Measurements from ENCODE around the gene LHPP. TPM values are rescaled to one million over a fixed set of nuclear protein-coding genes. Genes with fewer than 3 reads are reported as not detected.

The LHPP gene
- total RNA-seq, 4 donors from 2014 or later = 8.7 to 19.9 (median 15.5) TPM

DNA sequence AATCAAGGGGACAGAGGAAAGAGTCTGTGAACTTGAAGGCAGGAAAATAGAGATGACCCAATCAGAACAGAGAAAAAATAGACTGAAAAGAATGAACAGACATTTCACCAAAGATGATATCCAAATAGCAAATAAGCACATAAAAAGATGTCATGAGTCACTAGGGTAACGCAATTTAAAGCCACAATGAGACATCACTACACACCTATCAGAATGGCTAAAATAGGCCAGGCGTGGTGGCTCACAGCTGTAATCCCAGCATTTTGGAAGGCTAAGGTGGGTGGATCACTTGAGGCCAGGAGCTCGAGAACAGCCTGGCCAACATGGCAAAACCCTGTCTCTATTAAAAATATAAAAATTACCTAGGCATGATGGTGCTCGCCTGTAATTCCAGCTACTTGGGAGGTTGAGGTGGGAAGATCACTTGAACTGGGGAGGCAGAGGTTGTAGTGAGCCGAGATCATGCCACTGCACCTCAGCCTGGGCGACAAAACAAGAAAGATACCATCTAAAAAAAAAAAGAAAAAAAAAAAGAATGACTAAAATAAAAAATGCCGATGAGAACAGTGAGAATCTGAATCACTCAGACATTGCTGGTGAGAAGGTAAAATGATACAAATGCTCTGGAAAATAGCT, 100.9 kb downstream of the LHPP start:
- no peak overlapping the region for H3K4me3 ChIP-seq (ENCODE audit: low read depth, poor library complexity, severe bottlenecking)
- no peak for TF ChIP-seq POLR2A (IDR thresholded peaks at IDR 0.05)
- TF ChIP-seq, protein P1, sequence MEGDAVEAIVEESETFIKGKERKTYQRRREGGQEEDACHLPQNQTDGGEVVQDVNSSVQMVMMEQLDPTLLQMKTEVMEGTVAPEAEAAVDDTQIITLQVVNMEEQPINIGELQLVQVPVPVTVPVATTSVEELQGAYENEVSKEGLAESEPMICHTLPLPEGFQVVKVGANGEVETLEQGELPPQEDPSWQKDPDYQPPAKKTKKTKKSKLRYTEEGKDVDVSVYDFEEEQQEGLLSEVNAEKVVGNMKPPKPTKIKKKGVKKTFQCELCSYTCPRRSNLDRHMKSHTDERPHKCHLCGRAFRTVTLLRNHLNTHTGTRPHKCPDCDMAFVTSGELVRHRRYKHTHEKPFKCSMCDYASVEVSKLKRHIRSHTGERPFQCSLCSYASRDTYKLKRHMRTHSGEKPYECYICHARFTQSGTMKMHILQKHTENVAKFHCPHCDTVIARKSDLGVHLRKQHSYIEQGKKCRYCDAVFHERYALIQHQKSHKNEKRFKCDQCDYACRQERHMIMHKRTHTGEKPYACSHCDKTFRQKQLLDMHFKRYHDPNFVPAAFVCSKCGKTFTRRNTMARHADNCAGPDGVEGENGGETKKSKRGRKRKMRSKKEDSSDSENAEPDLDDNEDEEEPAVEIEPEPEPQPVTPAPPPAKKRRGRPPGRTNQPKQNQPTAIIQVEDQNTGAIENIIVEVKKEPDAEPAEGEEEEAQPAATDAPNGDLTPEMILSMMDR (IDR thresholded peaks at IDR 0.05) = no peak
- WGBS, 2 donors = 70 to 73% methylated on average over 7 of the region's 7 CpGs
- DNase-seq (ENCODE audit: low spot score in 2 of 2) = no peak
- intact Hi-C loops (cut with DNase I; ENCODE audit: low total_unique reads) = no loop called here

DNA sequence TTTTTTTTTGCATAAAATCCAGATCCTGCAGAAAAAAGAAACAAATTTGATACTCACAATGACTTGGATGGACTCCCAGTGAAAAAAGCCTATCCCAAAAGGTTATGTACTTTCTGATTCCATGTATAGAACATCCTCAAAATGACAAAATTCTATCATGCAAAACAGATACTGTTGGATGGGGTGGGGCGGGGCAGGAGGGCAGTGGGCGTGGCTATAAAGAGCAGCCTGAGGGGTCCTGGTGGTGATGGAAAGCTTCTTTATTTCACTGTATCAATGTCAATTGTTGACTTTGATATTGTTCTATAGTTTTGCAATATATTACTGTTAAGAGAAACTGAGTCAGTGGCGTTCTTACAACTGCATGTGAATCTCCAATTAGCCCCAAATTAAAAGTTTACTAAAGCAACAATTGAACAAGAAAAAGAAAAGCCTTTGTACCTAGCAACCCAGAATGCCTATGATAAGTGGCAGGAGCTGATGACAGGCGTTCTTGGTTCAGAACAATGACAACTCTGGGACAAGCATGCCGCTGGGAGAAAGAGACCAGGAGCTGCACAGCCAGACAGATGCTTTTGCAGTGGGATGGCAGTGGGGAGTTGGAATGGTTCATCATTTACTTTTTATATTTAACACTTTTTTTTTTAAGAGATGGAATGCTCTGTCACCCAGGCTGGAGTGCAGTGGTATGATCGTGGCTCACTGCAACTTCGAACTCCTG, 101.9 kb downstream of the LHPP start:
- H3K4me3 ChIP-seq (ENCODE audit: low read depth, poor library complexity, severe bottlenecking) = no peak overlapping the region
- intact Hi-C loops (cut with DNase I; ENCODE audit: low total_unique reads) = no loop called here
- DNase-seq (ENCODE audit: low spot score in 2 of 2) = no peak
- TF ChIP-seq POLR2A (IDR thresholded peaks at IDR 0.05) = no peak
- TF ChIP-seq, protein P1 (IDR thresholded peaks at IDR 0.05) = no peak
- WGBS, 2 donors = 91% methylated on average over 7 of the region's 7 CpGs

DNA sequence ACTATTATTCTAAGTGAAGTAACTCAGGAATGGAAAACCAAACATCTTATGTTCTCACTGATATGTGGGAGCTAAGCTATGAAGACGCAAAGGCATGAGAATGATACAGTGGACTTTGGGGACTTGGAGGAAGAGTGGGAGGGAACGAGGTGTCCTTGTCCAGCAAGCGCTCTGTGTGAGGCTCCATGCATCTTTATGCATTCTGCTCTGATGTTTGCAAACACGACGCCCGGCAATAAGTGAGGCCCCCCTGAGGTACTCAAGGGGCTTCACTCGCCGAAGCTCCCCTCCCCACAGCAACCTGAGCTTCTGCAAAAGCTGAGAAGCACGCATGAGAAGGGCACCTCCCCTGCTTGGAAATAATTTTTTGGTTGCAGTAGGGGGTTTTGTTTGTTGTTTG, 103.3 kb downstream of the LHPP start:
- DNase-seq (ENCODE audit: low spot score in 2 of 2) = no peak
- TF ChIP-seq, protein P1 (IDR thresholded peaks at IDR 0.05) = no peak

DNA sequence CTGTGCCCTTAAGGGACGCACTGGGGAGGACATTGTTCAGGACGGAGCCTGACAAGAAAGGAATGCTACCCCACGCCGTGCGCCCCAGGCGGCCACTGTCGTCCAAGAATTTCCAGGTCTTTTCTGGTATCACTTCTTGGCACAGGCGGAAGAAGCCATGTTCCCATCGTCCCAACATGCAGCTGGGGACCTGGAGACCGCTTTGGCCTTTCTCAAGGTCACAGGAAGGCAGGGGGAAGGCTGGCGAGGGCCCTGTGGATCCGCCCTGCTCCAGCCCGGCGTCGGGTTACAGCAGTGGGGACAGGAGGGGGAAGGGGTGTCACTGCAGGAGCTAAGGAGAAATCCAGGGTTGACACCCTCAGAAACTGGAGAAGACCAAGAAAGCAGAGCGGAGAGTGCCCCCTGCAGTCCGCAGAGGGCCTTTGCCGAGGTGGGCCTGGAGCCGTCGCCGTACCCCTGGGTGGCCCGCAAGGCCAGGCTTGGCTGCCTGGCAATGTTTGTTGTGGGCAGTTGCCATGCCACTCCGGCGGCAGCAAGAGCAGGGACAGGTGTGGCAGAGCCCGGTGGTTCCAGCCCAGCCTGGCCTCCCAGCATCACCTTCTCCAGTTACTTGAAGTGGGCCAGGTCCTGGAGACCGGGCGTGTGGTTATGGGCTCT, 104.1 kb downstream of the LHPP start:
- no peak overlapping the region for H3K4me3 ChIP-seq (ENCODE audit: low read depth, poor library complexity, severe bottlenecking)
- intact Hi-C loops (cut with DNase I; ENCODE audit: low total_unique reads) = no loop called here
- TF ChIP-seq POLR2A (IDR thresholded peaks at IDR 0.05) = no peak
- no peak for DNase-seq (ENCODE audit: low spot score in 2 of 2)
- 71 to 76% methylated on average over 24 of the region's 27 CpGs for whole genome bisulfite sequencing, 2 donors

More for the DNA sequence above, 103.3 kb downstream of the LHPP start:
- 70 to 91% methylated on average over 9 of the region's 9 CpGs for WGBS, 2 donors
- no peak overlapping the region for H3K4me3 ChIP-seq (ENCODE audit: low read depth, poor library complexity, severe bottlenecking)
- intact Hi-C loops (cut with DNase I; ENCODE audit: low total_unique reads) = no loop called here

DNA sequence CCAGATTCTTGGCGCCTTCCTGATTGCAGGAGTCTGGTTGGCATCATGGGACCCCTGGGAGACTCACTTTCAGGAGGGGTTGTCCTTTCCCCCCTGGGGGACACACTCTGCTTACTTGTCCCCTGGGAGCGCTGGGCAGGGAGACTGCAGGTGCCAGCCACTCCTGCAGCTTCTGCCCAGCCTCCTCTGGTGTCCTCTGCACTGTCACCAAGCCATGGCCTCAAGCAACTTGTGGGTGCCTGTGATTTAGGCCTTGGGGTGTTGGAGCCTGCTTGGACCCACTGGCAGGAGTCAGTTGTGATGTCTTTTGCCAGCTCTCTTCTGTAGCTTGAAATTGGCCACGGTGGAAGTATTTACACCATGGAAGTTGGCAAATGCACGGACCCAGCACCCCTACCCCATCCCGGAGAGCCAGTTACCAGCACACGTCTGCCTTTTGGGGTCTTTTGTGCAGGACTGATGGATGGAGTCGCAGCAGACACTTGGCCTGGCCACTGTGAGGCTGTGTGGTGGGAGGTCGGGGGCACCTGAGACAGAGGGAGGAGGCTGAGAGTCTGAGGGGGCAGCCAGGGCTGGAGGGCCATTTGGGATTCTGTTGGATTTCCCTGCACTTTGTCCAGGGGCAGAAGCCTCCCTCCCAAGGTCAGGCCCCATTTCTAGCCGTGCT, 104.7 kb downstream of the LHPP start:
- 83 to 95% methylated on average over 7 to 9 of the region's 9 CpGs for WGBS, 2 donors
- no peak overlapping the region for H3K4me3 ChIP-seq (ENCODE audit: low read depth, poor library complexity, severe bottlenecking)
- intact Hi-C loops (cut with DNase I; ENCODE audit: low total_unique reads) = no loop called here
- no peak for TF ChIP-seq POLR2A (IDR thresholded peaks at IDR 0.05)
- TF ChIP-seq, protein P1 (IDR thresholded peaks at IDR 0.05) = no peak
- DNase-seq (ENCODE audit: low spot score in 2 of 2) = no peak
